Ascending aorta (tissue), 2 donors: Measurements from ENCODE around the gene USP13. TPM values are rescaled to one million over a fixed set of nuclear protein-coding genes. Genes with fewer than 3 reads are reported as not detected.

Experiments
- DNase-seq, 2 donors: peaks; one replicate each; pipeline ENCODE4 v3.0.0-alpha.2; 2019; ENCODE audit warnings: low spot score in 2 of 2
- H3K27ac ChIP-seq, 2 donors: fragments of 200-600 bp; sonication (generic); one replicate each; pipeline ENCODE4 v1.5.1; 2016 to 2017; ENCODE audit warnings: mild to moderate bottlenecking in 1 of 2
- H3K27me3 ChIP-seq: fragments of 200-600 bp; sonication (generic); one replicate; pipeline ENCODE4 v1.5.1; 2017
- H3K36me3 ChIP-seq, 2 donors: fragments of 200-600 bp; sonication (generic); one replicate each; pipeline ENCODE4 v1.5.1; 2016
- H3K4me1 ChIP-seq, 2 donors: fragments of 200-600 bp; sonication (generic); one replicate each; pipeline ENCODE4 v1.5.1; 2016 to 2017; ENCODE audit warnings: mild to moderate bottlenecking in 1 of 2
- H3K4me3 ChIP-seq, 2 donors: fragments of 200-600 bp; sonication (generic); one replicate each; pipeline ENCODE4 v1.5.1; 2016 to 2017; ENCODE audit warnings: mild to moderate bottlenecking in 1 of 2
- H3K9me3 ChIP-seq, 2 donors: fragments of 200-600 bp; sonication (generic); one replicate each; pipeline ENCODE4 v1.5.1; 2016
- CTCF ChIP-seq, 3 experiments: fragments of 200-600 bp in 2 of 3; fragments of 450-650 bp in 1 of 3; sonication (generic) in 2 of 3; IDR thresholded peaks; one replicate each; pipeline ENCODE4 v1.5.1; 2016 to 2019; ENCODE audit warnings: antibody characterized with exemption in 3 of 3, mild to moderate bottlenecking in 1 of 3, moderate library complexity in 1 of 3
- intact Hi-C: fragments of 100-400 bp; cut with DNase I; formaldehyde crosslinking; loops from one replicate; pipeline ENCODE4 v1.15.1; 2023
- total RNA-seq: library from RNA; depleted of rRNA; stranded (reverse); fragments of >200 nt; gene quantifications from one replicate; pipeline ENCODE4 v1.1.0, GENCODE V29; 2016

USP13 gene
- total RNA-seq = 3.1 TPM

- no peaks in the 10 kb centered on the region for H3K4me1 ChIP-seq
- intact Hi-C loops = loop anchor here (2.0 to 10.0 kb wide), 4 partner anchors 48 to 468 kb away; partner anchors contain the start of genes ACTL6A, MRPL47, NDUFB5 and ZNF639
- no peaks in the 10 kb centered on the region for H3K36me3 ChIP-seq
- H3K27me3 ChIP-seq = no peaks in the 10 kb centered on the region
- DNase-seq = peak in 1 of 2 donors; percentile 76
- peak within 1 kb of the TSS; percentile 88 to 92 for H3K27ac ChIP-seq
- peak in 1 of 3 experiments; percentile 15 for TF ChIP-seq CTCF (IDR thresholded peaks at IDR 0.05)
- H3K4me3 ChIP-seq = peak within 1 kb of the TSS; percentile 90
- H3K9me3 ChIP-seq = no peaks in the 10 kb centered on the region
Measured at GRCh38 chr3:179652447-179653095, at the start of gene USP13. Gene USP13 (plus strand): TSS chr3:179653040. CDS start chr3:179653226, 186 bp downstream.

DNA sequence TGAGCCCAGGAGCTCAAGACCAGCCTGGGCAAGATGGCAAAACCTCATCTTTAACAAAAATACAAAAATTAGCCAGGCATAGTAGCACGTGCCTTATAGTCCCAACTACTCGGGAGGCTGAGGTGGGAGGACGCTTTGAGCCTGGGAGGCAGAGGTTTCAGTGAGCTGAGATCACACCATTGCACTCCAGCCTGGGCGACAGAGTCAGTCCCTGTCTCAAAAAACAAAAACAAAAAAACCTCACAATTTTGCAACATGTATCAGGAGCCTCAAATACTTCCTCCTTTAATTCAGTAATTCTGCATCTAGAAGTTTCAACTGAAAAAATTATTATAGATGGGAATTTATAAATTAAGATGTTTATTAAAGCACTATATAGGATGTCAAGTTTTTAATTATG, 49.5 kb upstream of the USP13 start:
- no peak for DNase-seq
- peaks cover 7 to 10% of the 10 kb centered on the region in 2 donors for H3K4me1 ChIP-seq
- H3K36me3 ChIP-seq = peaks cover 33 to 34% of the 10 kb centered on the region in 2 donors
- no peak overlapping the region for H3K27ac ChIP-seq
- H3K27me3 ChIP-seq = no peaks in the 10 kb centered on the region
- intact Hi-C loops = no loop called here
- no peaks in the 10 kb centered on the region for H3K9me3 ChIP-seq
- no peak for TF ChIP-seq CTCF (IDR thresholded peaks at IDR 0.05)
- peak overlapping the region; percentile 78 to 84 for H3K4me3 ChIP-seq

- no peak for DNase-seq
- Histone ChIP-seq H3K36me3 (peaks cover 28 to 29% of the 10 kb centered on the region in 2 donors), H3K4me3 (peak overlapping the region; percentile 78 to 84), H3K27ac (peak overlapping the region; percentile 79 to 87), H3K4me1 (peaks cover 7 to 10% of the 10 kb centered on the region in 2 donors), H3K9me3 (no peaks in the 10 kb centered on the region), H3K27me3 (no peaks in the 10 kb centered on the region)
- intact Hi-C loops = loop anchor here (1.0 to 2.0 kb wide), 5 partner anchors 42 to 456 kb away; partner anchors contain the start of genes ACTL6A, GNB4, MFN1 and PIK3CA
- no peak for TF ChIP-seq CTCF (IDR thresholded peaks at IDR 0.05)
Measured at GRCh38 chr3:179603831-179604230, 49.0 kb upstream of the USP13 start.

GRCh38 chr3:179604321-179605078, 48.3 kb upstream of the USP13 start, which contains the start of the genes MRPL47 and NDUFB5:
Gene MRPL47 (minus strand): TSS chr3:179604638. CDS start chr3:179604624, 14 bp downstream.
Gene NDUFB5 (plus strand): TSS chr3:179604794. CDS start chr3:179604816, 22 bp downstream.
- H3K9me3 ChIP-seq = no peaks in the 10 kb centered on the region
- peak; percentile 79 to 97 for DNase-seq
- H3K36me3 ChIP-seq = peaks cover 21 to 22% of the 10 kb centered on the region in 2 donors
- H3K27me3 ChIP-seq = no peaks in the 10 kb centered on the region
- no peak for TF ChIP-seq CTCF (IDR thresholded peaks at IDR 0.05)
- peak within 1 kb of the TSS; percentile 79 to 87 for H3K27ac ChIP-seq
- peaks cover 7 to 10% of the 10 kb centered on the region in 2 donors for H3K4me1 ChIP-seq
- intact Hi-C loops = loop anchor here (1.0 to 2.0 kb wide), 5 partner anchors 42 to 456 kb away; partner anchors contain the start of genes ACTL6A, GNB4, MFN1 and PIK3CA
- H3K4me3 ChIP-seq = peak within 1 kb of the TSS; percentile 78 to 84

GRCh38 chr3:179606534-179607085, 46.2 kb upstream of the USP13 start:
- peaks cover 7 to 10% of the 10 kb centered on the region in 2 donors for H3K4me1 ChIP-seq
- H3K27ac ChIP-seq = no peak overlapping the region
- no peaks in the 10 kb centered on the region for H3K27me3 ChIP-seq
- H3K36me3 ChIP-seq = peaks cover 6% of the 10 kb centered on the region in 2 donors
- DNase-seq = no peak
- no peaks in the 10 kb centered on the region for H3K9me3 ChIP-seq
- no peak overlapping the region for H3K4me3 ChIP-seq
- intact Hi-C loops = no loop called here
- TF ChIP-seq CTCF (IDR thresholded peaks at IDR 0.05) = no peak
